Nephron (organoid): Measurements from ENCODE around the gene C19orf67.
A peak's percentile ranks its signal among the peaks of the same experiment; 100 is the strongest.

Experiments used
- H3K27ac Mint-ChIP-seq, 3 experiments: 2 replicates each; pipeline ENCODE4 v1.8.0; 2020; ENCODE audit warnings: mixed read lengths in 3 of 3, mild to moderate bottlenecking in 2 of 3, moderate library complexity in 1 of 3
- H3K27me3 Mint-ChIP-seq: 2 replicates; pipeline ENCODE4 v1.8.0; 2021; ENCODE audit warnings: low read depth, mild to moderate bottlenecking, moderate library complexity, mixed read lengths
- H3K36me3 Mint-ChIP-seq: 2 replicates; pipeline ENCODE4 v1.8.0; 2020; ENCODE audit warnings: low read depth, mixed read lengths
- H3K4me1 Mint-ChIP-seq: 2 replicates; pipeline ENCODE4 v1.8.0; 2020; ENCODE audit warnings: mixed read lengths
- H3K4me3 Mint-ChIP-seq, 3 experiments: 2 replicates each; pipeline ENCODE4 v1.8.0; 2020; ENCODE audit warnings: mild to moderate bottlenecking in 3 of 3, mixed read lengths in 3 of 3, moderate library complexity in 2 of 3
- H3K9me3 Mint-ChIP-seq: 2 replicates; pipeline ENCODE4 v1.8.0; 2020; ENCODE audit warnings: mixed read lengths
- TF ChIP-seq, protein P1 (sequence below), 3 experiments: fragments of 200-600 bp; sonication (generic); IDR thresholded peaks; one replicate each; pipeline ENCODE4 v1.5.0; 2021; ENCODE audit warnings: antibody characterized with exemption in 3 of 3; ENCODE audit not compliant: unreplicated experiment in 3 of 3

Gene C19orf67

DNA sequence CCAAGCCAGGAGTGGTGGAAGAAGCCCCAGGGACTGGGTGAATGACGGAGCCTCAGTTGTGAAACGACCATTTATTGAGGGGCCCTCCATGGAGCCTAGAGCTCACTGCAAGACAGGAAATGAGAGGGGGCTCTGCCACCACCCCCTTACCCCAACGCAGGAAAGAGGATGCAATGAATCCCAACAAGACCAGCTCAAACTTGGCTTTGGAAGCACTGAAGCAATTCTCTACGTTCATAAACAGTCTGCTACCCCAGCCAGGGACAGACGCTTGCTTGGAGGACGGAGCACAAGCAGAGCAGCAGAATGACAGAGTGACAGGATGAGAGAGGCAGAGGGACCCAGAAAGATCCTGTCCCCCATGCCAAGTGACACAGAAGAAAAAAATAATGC lies 30.9 kb upstream of the C19orf67 start:
- peaks cover 54% of the 10 kb centered on the region for H3K4me1 Mint-ChIP-seq
- TF ChIP-seq, protein P1, sequence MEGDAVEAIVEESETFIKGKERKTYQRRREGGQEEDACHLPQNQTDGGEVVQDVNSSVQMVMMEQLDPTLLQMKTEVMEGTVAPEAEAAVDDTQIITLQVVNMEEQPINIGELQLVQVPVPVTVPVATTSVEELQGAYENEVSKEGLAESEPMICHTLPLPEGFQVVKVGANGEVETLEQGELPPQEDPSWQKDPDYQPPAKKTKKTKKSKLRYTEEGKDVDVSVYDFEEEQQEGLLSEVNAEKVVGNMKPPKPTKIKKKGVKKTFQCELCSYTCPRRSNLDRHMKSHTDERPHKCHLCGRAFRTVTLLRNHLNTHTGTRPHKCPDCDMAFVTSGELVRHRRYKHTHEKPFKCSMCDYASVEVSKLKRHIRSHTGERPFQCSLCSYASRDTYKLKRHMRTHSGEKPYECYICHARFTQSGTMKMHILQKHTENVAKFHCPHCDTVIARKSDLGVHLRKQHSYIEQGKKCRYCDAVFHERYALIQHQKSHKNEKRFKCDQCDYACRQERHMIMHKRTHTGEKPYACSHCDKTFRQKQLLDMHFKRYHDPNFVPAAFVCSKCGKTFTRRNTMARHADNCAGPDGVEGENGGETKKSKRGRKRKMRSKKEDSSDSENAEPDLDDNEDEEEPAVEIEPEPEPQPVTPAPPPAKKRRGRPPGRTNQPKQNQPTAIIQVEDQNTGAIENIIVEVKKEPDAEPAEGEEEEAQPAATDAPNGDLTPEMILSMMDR (IDR thresholded peaks at IDR 0.05; ENCODE audit: unreplicated experiment in 3 of 3): no peak
- H3K4me3 Mint-ChIP-seq: peak overlapping the region; percentile 96 to 99 (median 97)
- H3K27me3 Mint-ChIP-seq: no peaks in the 10 kb centered on the region
- peak overlapping the region; percentile 79 to 88 (median 85) for H3K27ac Mint-ChIP-seq
- H3K36me3 Mint-ChIP-seq: no peaks in the 10 kb centered on the region
- no peaks in the 10 kb centered on the region for H3K9me3 Mint-ChIP-seq

DNA sequence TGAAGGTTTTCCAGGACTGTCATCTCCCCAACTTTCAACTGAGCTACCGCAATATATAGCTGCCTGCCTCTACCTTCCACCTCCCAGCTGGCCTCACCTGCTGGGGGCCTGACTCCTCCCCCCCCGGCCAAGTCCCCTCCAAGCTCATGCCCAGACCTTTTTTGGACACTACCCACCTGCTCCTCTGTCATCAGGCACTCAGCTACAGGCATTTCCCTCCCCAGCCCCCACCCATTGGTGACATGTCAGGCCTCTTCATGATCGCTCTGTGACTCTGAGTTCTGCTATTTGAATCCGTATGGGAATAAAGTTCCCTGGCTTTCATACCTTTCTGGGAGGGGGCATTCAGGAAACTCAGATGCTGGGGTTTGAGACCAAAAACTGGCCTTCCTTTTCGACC lies 30.2 kb upstream of the C19orf67 start:
- H3K4me3 Mint-ChIP-seq: peak overlapping the region; percentile 96 to 99 (median 97)
- no peaks in the 10 kb centered on the region for H3K27me3 Mint-ChIP-seq
- no peaks in the 10 kb centered on the region for H3K36me3 Mint-ChIP-seq
- TF ChIP-seq, protein P1 (IDR thresholded peaks at IDR 0.05; ENCODE audit: unreplicated experiment in 3 of 3): no peak
- H3K9me3 Mint-ChIP-seq: no peaks in the 10 kb centered on the region
- peak overlapping the region; percentile 79 to 88 (median 85) for H3K27ac Mint-ChIP-seq
- peaks cover 57% of the 10 kb centered on the region for H3K4me1 Mint-ChIP-seq

DNA sequence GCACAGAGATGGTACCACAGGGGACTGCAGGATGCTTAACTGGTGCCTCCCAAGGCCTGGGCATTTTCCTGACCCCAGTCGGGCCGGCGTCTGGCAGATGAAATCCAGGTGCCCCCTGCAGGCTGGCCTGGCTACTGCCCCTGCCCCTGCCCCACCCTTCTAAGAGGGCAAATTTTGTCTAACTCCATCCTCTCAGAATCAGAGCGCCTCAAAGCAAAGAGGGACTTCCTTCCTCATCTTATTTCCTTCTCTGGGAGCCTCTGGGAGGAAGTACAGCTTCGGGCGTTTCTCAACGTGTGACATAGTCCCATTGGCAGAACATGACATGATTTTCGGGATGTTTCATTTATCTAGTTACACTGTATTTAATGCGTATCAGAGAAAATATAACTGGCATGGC lies 29.3 kb upstream of the C19orf67 start:
- Mint-ChIP-seq H3K27me3 (no peaks in the 10 kb centered on the region), H3K36me3 (no peaks in the 10 kb centered on the region), H3K4me1 (peaks cover 57% of the 10 kb centered on the region), H3K4me3 (peak overlapping the region; percentile 19 to 99 (median 55)), H3K9me3 (no peaks in the 10 kb centered on the region), H3K27ac (peak overlapping the region in 1 of 3 experiments; percentile 78)
- TF ChIP-seq, protein P1 (IDR thresholded peaks at IDR 0.05; ENCODE audit: unreplicated experiment in 3 of 3): peak in 1 of 3 experiments; percentile 33

DNA sequence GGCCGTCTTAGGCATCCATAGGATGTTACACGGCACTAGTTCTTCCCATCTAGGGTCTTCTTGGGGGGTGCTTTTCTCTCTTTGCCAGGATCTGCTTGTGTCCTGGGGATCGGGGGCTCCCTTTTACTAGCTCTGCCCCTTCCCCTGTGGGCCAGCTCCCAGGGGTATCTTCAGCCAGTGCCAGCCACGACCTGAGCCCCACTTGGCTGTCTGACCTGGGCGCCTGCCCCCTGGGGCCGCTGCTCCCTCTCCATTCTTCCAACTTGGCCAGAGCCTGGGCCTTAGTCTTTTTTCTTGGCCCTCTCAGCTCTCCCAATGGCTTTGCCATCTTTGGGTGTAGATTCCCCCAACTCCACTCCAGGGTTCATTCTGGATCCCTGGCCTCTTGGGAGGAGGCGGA lies 28.9 kb upstream of the C19orf67 start:
- no peaks in the 10 kb centered on the region for H3K27me3 Mint-ChIP-seq
- H3K9me3 Mint-ChIP-seq: no peaks in the 10 kb centered on the region
- TF ChIP-seq, protein P1 (IDR thresholded peaks at IDR 0.05; ENCODE audit: unreplicated experiment in 3 of 3): no peak
- H3K27ac Mint-ChIP-seq: peak overlapping the region in 1 of 3 experiments; percentile 96
- peak overlapping the region; percentile 19 to 76 (median 55) for H3K4me3 Mint-ChIP-seq
- peaks cover 56% of the 10 kb centered on the region for H3K4me1 Mint-ChIP-seq
- H3K36me3 Mint-ChIP-seq: no peaks in the 10 kb centered on the region

DNA sequence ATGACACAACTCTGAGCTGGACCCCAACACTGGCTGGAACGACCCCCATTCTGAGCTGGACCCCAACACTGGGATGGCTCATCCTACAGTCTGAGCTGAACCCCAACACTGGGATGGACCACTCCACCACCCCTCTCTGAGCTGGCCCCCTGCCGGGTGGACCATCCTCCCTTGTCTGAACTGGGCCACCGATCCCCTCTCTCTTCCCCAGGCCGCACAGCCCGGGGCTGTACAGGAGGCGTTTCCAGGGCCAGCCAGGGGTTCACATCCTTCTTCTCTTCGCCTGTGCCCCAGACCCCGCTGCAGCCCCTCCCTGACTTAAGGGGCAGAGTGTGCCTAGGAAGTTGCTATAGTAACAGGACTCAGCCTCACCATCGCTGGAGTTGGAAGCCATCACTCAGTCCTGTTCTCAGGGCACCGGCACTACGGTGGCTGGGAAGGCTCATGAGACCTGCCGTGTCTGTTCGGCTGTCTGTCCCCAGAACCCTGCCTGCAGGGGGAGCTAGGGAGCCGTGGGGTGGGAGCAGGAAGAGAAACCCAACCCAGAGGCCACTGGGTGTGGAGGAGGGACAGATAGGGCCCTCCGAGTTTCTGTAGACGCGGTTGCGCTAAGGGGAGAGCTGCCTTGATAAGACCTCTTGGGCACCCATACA lies 28.3 kb upstream of the C19orf67 start:
- H3K4me3 Mint-ChIP-seq: peak overlapping the region; percentile 37 to 76 (median 38)
- no peaks in the 10 kb centered on the region for H3K36me3 Mint-ChIP-seq
- H3K27ac Mint-ChIP-seq: peak overlapping the region; percentile 92 to 96 (median 94)
- peaks cover 51% of the 10 kb centered on the region for H3K4me1 Mint-ChIP-seq
- no peaks in the 10 kb centered on the region for H3K27me3 Mint-ChIP-seq
- no peaks in the 10 kb centered on the region for H3K9me3 Mint-ChIP-seq
- TF ChIP-seq, protein P1 (IDR thresholded peaks at IDR 0.05; ENCODE audit: unreplicated experiment in 3 of 3): no peak
